Measurements from ENCODE around the gene EIF5AL1.

GRCh38 chr10:79482741-79483140 lies 29.6 kb upstream of the EIF5AL1 start:
- TF ChIP-seq, protein P1, sequence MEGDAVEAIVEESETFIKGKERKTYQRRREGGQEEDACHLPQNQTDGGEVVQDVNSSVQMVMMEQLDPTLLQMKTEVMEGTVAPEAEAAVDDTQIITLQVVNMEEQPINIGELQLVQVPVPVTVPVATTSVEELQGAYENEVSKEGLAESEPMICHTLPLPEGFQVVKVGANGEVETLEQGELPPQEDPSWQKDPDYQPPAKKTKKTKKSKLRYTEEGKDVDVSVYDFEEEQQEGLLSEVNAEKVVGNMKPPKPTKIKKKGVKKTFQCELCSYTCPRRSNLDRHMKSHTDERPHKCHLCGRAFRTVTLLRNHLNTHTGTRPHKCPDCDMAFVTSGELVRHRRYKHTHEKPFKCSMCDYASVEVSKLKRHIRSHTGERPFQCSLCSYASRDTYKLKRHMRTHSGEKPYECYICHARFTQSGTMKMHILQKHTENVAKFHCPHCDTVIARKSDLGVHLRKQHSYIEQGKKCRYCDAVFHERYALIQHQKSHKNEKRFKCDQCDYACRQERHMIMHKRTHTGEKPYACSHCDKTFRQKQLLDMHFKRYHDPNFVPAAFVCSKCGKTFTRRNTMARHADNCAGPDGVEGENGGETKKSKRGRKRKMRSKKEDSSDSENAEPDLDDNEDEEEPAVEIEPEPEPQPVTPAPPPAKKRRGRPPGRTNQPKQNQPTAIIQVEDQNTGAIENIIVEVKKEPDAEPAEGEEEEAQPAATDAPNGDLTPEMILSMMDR (IDR thresholded peaks at IDR 0.05; ENCODE audit: insufficient read depth, low read depth, low read length): no peak
- no peak for TF ChIP-seq EZH2 (IDR thresholded peaks at IDR 0.05; ENCODE audit: insufficient read depth, low read length)
